Measurements from ENCODE around the gene OTUD5. TPM values are rescaled to one million over a fixed set of nuclear protein-coding genes. Genes with fewer than 3 reads are reported as not detected.

The OTUD5 gene, protein sequence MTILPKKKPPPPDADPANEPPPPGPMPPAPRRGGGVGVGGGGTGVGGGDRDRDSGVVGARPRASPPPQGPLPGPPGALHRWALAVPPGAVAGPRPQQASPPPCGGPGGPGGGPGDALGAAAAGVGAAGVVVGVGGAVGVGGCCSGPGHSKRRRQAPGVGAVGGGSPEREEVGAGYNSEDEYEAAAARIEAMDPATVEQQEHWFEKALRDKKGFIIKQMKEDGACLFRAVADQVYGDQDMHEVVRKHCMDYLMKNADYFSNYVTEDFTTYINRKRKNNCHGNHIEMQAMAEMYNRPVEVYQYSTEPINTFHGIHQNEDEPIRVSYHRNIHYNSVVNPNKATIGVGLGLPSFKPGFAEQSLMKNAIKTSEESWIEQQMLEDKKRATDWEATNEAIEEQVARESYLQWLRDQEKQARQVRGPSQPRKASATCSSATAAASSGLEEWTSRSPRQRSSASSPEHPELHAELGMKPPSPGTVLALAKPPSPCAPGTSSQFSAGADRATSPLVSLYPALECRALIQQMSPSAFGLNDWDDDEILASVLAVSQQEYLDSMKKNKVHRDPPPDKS
- total RNA-seq = 10 to 100 TPM; 33.6 to 41.4 (median 38.0) TPM
- polyA plus RNA-seq = 10 to 100 TPM; 22.4 to 39.3 (median 24.6) TPM

DNA sequence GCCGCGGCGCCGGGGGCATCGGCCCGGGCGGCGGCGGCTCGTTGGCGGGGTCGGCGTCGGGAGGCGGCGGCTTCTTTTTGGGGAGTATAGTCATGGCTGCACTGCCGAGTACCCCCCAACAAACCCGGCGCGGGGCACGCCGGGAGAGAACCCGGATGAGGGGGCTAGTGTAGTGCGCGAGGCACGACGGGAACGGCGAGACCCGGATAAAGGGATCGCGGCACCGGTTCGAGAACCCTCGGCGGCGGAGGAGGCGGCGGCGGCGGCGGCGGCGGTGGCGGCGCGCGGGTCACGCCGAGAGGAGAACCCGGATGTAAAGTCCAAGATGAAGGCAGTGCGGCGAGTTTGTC lies at the start of gene OTUD5:
Gene OTUD5, minus strand, starts transcription at position 131 of the 350 bp plus-strand sequence. Its CDS starts 37 bp downstream, at position 94.
- peak within 1 kb of the TSS; percentile 89 to 90 (median 90) for H3K27ac ChIP-seq
- H3K27me3 ChIP-seq = no peaks in the 10 kb centered on the region
- H3K36me3 ChIP-seq = peaks cover 0 to 13% (median 2%) of the 10 kb centered on the region in 4 donors
- DNase-seq = no peak
- H3K4me3 ChIP-seq = peak within 1 kb of the TSS; percentile 45 to 71 (median 70)
- WGBS, 2 donors = 0 to 1% methylated on average over 53 of the region's 53 CpGs
- H3K9me3 ChIP-seq = no peaks in the 10 kb centered on the region
- peaks cover 0 to 49% (median 30%) of the 10 kb centered on the region in 4 donors for H3K4me1 ChIP-seq
- peak in 1 of 4 donors; percentile 10 for TF ChIP-seq POLR2AphosphoS5 (IDR thresholded peaks at IDR 0.05)
- no peak for TF ChIP-seq POLR2A (IDR thresholded peaks at IDR 0.05)
- intact Hi-C loops (cut with DNase I) = loop anchor here (5.0 to 10.0 kb wide), 3 partner anchors 65 to 263 kb away; partner anchors contain the start of genes HDAC6 and SUV39H1

DNA sequence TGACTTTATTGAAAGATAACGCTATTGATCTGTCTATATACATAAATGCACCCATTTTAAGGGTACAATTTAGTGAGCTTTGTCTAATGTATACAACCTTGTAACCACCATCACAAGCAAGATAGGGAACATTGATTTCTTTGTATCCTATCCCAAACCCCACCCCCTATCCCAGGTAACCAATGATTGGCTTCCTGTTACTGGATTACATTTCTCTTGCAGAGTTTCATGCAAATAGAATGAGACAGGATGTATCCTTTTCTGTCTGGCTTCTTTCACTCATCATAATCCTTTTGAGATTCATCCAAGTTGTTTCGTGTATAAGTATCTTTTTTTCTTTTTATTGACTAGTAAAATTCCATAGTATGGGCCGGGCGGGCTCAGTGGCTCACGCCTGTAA lies 46.3 kb upstream of the OTUD5 start:
- intact Hi-C loops (cut with DNase I) = loop anchor here (2.0 to 10.0 kb wide), 3 partner anchors 34 to 101 kb away; no protein-coding TSS in a partner anchor
- Histone ChIP-seq H3K9me3 (no peaks in the 10 kb centered on the region), H3K36me3 (no peaks in the 10 kb centered on the region), H3K4me3 (no peak overlapping the region), H3K4me1 (peaks cover 0 to 9% (median 6%) of the 10 kb centered on the region in 4 donors), H3K27me3 (no peaks in the 10 kb centered on the region), H3K27ac (no peak overlapping the region)
- no peak for DNase-seq
- TF ChIP-seq, protein P1, sequence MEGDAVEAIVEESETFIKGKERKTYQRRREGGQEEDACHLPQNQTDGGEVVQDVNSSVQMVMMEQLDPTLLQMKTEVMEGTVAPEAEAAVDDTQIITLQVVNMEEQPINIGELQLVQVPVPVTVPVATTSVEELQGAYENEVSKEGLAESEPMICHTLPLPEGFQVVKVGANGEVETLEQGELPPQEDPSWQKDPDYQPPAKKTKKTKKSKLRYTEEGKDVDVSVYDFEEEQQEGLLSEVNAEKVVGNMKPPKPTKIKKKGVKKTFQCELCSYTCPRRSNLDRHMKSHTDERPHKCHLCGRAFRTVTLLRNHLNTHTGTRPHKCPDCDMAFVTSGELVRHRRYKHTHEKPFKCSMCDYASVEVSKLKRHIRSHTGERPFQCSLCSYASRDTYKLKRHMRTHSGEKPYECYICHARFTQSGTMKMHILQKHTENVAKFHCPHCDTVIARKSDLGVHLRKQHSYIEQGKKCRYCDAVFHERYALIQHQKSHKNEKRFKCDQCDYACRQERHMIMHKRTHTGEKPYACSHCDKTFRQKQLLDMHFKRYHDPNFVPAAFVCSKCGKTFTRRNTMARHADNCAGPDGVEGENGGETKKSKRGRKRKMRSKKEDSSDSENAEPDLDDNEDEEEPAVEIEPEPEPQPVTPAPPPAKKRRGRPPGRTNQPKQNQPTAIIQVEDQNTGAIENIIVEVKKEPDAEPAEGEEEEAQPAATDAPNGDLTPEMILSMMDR (IDR thresholded peaks at IDR 0.05) = no peak
- TF ChIP-seq EP300 (IDR thresholded peaks at IDR 0.05) (no peak), POLR2A (IDR thresholded peaks at IDR 0.05) (no peak), POLR2AphosphoS5 (IDR thresholded peaks at IDR 0.05) (no peak)
- 69 to 74% methylated on average over 5 of the region's 5 CpGs for WGBS, 2 donors

DNA sequence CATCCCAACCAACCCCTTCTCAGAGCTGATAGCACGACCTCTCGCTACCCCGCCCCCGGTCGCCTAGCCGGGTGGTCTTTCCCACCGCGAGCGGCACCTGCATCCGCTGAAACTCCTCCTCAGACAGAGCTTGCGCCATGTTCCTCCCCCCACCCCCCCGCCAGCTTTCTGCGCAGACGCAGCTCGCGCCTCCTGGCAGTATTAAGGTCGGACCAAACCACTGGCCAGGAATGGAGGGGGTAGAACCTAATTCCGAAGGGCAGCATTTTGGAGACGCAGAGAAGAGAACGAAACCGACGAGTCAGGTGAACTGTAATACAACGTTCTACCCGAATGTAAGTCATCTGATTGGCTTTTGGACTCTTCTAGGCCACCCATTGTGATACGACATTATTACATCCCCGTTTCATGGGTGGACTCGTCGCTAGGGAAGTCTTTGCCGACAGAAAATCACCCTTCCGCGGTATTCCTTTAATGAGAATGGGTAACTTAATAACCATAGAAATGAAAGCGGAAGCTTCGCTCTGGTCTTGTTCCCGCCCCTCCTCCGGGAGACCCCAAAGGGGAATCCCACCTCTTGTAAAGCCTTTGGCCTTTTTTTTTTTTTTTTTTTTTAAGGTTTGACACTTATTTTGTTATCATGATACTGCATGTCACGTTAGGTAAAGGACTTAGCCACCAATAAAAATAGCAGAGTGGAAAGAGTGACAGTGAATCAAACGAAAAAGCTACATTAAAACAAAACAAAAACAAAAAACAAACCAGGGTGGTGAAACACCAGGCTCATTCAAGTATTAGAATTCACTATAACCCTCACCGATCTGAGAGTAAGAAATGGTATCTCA lies 44.9 kb upstream of the OTUD5 start, which contains the start of gene GRIPAP1:
Gene GRIPAP1, minus strand, starts transcription at position 174 of the 845 bp plus-strand sequence. Its CDS starts 35 bp downstream, at position 139.
- TF ChIP-seq, protein P1 (IDR thresholded peaks at IDR 0.05) = no peak
- TF ChIP-seq POLR2A (IDR thresholded peaks at IDR 0.05) = peak; percentile 60 to 65
- peak; percentile 47 to 81 (median 66) for TF ChIP-seq POLR2AphosphoS5 (IDR thresholded peaks at IDR 0.05)
- intact Hi-C loops (cut with DNase I) = loop anchor here (2.0 to 10.0 kb wide), 3 partner anchors 35 to 102 kb away; no protein-coding TSS in a partner anchor
- peak within 1 kb of the TSS; percentile 69 to 84 (median 75) for H3K27ac ChIP-seq
- H3K9me3 ChIP-seq = no peaks in the 10 kb centered on the region
- H3K4me1 ChIP-seq = peaks cover 0 to 9% (median 6%) of the 10 kb centered on the region in 4 donors
- 2% methylated on average over 38 of the region's 38 CpGs for WGBS, 2 donors
- H3K36me3 ChIP-seq = peaks cover 0 to 8% (median 0%) of the 10 kb centered on the region in 4 donors
- DNase-seq = peak; percentile 77
- peak within 1 kb of the TSS; percentile 57 to 67 (median 63) for H3K4me3 ChIP-seq
- no peaks in the 10 kb centered on the region for H3K27me3 ChIP-seq

DNA sequence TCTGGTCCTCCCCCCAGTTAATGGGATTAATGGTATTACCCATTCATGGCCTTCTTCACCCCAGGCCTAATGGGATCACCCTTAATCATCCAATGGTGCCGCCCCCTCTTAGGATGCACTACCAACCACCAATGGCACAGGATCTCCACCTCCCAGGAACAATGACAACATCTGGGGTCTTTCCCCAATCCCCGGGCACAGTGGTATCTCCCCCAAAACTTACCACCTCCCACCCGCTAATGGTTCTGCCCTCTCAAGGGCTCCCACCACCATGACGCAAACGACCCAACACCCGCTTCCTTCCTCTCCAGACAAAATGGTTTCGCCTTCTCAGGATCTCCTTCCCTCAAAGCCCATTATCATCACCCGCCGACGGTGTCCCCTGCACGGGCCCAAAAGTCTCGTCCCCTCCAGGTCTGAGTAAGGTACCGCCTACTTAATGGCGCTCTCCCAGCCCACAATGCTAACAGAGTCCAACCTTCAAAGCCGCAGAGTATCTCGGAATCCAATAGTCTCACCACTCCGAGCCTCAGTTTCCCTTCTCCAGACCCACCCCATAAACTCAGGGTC lies 44.2 kb upstream of the OTUD5 start:
- intact Hi-C loops (cut with DNase I) = loop anchor here (2.0 to 10.0 kb wide), 3 partner anchors 36 to 103 kb away; no protein-coding TSS in a partner anchor

More for the DNA sequence above, 44.2 kb upstream of the OTUD5 start:
- peaks cover 0 to 8% (median 0%) of the 10 kb centered on the region in 4 donors for H3K36me3 ChIP-seq
- TF ChIP-seq POLR2A (IDR thresholded peaks at IDR 0.05) (no peak), POLR2AphosphoS5 (IDR thresholded peaks at IDR 0.05) (no peak)
- TF ChIP-seq, protein P1 (IDR thresholded peaks at IDR 0.05) = no peak
- no peaks in the 10 kb centered on the region for H3K27me3 ChIP-seq
- H3K4me3 ChIP-seq = peak overlapping the region; percentile 57 to 67 (median 63)
- DNase-seq = no peak
- H3K9me3 ChIP-seq = no peaks in the 10 kb centered on the region
- peak overlapping the region; percentile 69 to 84 (median 75) for H3K27ac ChIP-seq
- H3K4me1 ChIP-seq = peaks cover 0 to 9% (median 6%) of the 10 kb centered on the region in 4 donors
- 2 to 3% methylated on average over 17 of the region's 17 CpGs for WGBS, 2 donors
